WTC11 (cell line): ENCODE data around the gene GOSR2.

Experiments
- ATF1 ChIP-seq: sonication (generic); formaldehyde crosslinking; IDR thresholded peaks from 2 replicates; pipeline ENCODE4 v1.8.1; 2023; ENCODE audit warnings: mild to moderate bottlenecking, moderate library complexity, missing genetic modification reagents
- KAT7 ChIP-seq: sonication (generic); formaldehyde crosslinking; IDR thresholded peaks from 2 replicates; pipeline ENCODE4 v1.8.1; 2023; ENCODE audit warnings: missing genetic modification reagents, mild to moderate bottlenecking, borderline replicate concordance
- ZNF121 ChIP-seq: sonication (generic); formaldehyde crosslinking; IDR thresholded peaks from 2 replicates; pipeline ENCODE4 v1.8.0; 2023; ENCODE audit warnings: missing genetic modification reagents
- ZNF263 ChIP-seq: sonication (generic); formaldehyde crosslinking; IDR thresholded peaks from 2 replicates; pipeline ENCODE4 v1.8.1; 2022; ENCODE audit warnings: low read depth, mild to moderate bottlenecking, moderate library complexity, missing genetic modification reagents
- ZNF671 ChIP-seq: fragments of 250-450 bp; sonication (Bioruptor Pico); IDR thresholded peaks from 2 replicates; pipeline ENCODE4 v1.8.0; 2021; ENCODE audit warnings: mild to moderate bottlenecking
- TF ChIP-seq, protein P1 (sequence below): fragments of 200-600 bp; IDR thresholded peaks from 2 replicates; pipeline ENCODE4 v1.8.0; 2022; ENCODE audit warnings: antibody characterized with exemption
- TF ChIP-seq, protein P2 (sequence below): sonication (generic); formaldehyde crosslinking; IDR thresholded peaks from 2 replicates; pipeline ENCODE4 v1.8.0; 2022; ENCODE audit warnings: mild to moderate bottlenecking, missing genetic modification reagents
- TF ChIP-seq, protein P3 (sequence below): sonication (generic); formaldehyde crosslinking; conservative IDR thresholded peaks from 2 replicates; pipeline ENCODE4 v1.8.1; 2022; ENCODE audit warnings: mild to moderate bottlenecking, missing genetic modification reagents
- TF ChIP-seq, protein P4 (sequence below): sonication (generic); formaldehyde crosslinking; IDR thresholded peaks from 2 replicates; pipeline ENCODE4 v1.8.1; 2023; ENCODE audit warnings: mild to moderate bottlenecking, missing genetic modification reagents, moderate library complexity
- TF ChIP-seq, protein P5 (sequence below): sonication (generic); formaldehyde crosslinking; IDR thresholded peaks from 2 replicates; pipeline ENCODE4 v1.8.0; 2023; ENCODE audit warnings: missing genetic modification reagents
- TF ChIP-seq, protein P6 (sequence below): sonication (generic); formaldehyde crosslinking; IDR thresholded peaks from 2 replicates; pipeline ENCODE4 v1.8.1; 2023; ENCODE audit warnings: mild to moderate bottlenecking, missing genetic modification reagents

DNA sequence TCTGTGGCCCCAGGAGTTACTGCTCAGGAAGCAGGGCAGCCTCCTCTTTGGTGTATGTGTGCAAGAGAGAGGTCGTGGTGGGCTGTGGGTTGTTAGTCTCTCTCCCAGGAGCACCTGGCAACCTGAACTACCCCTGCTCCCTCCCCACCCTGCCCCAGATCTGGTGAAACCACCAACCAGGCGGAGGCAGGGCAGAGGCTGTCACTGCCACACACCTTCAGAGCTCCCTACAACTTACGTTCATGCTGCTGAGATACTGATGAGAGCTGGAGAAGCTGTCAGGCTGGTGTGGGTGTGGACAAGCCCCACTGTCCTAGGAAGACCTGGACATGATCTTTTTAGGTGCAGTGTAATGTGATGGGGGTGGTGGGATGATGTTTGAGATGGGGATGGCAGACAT, 24.3 kb downstream of the GOSR2 start:
- no peak for TF ChIP-seq ZNF671 (CRISPR knock-in tag)
- TF ChIP-seq, protein P1, sequence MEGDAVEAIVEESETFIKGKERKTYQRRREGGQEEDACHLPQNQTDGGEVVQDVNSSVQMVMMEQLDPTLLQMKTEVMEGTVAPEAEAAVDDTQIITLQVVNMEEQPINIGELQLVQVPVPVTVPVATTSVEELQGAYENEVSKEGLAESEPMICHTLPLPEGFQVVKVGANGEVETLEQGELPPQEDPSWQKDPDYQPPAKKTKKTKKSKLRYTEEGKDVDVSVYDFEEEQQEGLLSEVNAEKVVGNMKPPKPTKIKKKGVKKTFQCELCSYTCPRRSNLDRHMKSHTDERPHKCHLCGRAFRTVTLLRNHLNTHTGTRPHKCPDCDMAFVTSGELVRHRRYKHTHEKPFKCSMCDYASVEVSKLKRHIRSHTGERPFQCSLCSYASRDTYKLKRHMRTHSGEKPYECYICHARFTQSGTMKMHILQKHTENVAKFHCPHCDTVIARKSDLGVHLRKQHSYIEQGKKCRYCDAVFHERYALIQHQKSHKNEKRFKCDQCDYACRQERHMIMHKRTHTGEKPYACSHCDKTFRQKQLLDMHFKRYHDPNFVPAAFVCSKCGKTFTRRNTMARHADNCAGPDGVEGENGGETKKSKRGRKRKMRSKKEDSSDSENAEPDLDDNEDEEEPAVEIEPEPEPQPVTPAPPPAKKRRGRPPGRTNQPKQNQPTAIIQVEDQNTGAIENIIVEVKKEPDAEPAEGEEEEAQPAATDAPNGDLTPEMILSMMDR, result no peak
- TF ChIP-seq ZNF263, result no peak
- TF ChIP-seq, protein P2, sequence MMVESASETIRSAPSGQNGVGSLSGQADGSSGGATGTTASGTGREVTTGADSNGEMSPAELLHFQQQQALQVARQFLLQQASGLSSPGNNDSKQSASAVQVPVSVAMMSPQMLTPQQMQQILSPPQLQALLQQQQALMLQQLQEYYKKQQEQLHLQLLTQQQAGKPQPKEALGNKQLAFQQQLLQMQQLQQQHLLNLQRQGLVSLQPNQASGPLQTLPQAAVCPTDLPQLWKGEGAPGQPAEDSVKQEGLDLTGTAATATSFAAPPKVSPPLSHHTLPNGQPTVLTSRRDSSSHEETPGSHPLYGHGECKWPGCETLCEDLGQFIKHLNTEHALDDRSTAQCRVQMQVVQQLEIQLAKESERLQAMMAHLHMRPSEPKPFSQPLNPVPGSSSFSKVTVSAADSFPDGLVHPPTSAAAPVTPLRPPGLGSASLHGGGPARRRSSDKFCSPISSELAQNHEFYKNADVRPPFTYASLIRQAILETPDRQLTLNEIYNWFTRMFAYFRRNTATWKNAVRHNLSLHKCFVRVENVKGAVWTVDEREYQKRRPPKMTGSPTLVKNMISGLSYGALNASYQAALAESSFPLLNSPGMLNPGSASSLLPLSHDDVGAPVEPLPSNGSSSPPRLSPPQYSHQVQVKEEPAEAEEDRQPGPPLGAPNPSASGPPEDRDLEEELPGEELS, result no peak
- TF ChIP-seq ZNF121, result no peak
- TF ChIP-seq ATF1, result no peak
- TF ChIP-seq, protein P3, sequence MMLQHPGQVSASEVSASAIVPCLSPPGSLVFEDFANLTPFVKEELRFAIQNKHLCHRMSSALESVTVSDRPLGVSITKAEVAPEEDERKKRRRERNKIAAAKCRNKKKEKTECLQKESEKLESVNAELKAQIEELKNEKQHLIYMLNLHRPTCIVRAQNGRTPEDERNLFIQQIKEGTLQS (CRISPR knock-in tag), result no peak
- TF ChIP-seq, protein P4, sequence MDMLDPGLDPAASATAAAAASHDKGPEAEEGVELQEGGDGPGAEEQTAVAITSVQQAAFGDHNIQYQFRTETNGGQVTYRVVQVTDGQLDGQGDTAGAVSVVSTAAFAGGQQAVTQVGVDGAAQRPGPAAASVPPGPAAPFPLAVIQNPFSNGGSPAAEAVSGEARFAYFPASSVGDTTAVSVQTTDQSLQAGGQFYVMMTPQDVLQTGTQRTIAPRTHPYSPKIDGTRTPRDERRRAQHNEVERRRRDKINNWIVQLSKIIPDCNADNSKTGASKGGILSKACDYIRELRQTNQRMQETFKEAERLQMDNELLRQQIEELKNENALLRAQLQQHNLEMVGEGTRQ (CRISPR knock-in tag), result no peak
- TF ChIP-seq, protein P5, sequence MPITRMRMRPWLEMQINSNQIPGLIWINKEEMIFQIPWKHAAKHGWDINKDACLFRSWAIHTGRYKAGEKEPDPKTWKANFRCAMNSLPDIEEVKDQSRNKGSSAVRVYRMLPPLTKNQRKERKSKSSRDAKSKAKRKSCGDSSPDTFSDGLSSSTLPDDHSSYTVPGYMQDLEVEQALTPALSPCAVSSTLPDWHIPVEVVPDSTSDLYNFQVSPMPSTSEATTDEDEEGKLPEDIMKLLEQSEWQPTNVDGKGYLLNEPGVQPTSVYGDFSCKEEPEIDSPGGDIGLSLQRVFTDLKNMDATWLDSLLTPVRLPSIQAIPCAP, result no peak
- no peak for TF ChIP-seq KAT7
- TF ChIP-seq, protein P6, sequence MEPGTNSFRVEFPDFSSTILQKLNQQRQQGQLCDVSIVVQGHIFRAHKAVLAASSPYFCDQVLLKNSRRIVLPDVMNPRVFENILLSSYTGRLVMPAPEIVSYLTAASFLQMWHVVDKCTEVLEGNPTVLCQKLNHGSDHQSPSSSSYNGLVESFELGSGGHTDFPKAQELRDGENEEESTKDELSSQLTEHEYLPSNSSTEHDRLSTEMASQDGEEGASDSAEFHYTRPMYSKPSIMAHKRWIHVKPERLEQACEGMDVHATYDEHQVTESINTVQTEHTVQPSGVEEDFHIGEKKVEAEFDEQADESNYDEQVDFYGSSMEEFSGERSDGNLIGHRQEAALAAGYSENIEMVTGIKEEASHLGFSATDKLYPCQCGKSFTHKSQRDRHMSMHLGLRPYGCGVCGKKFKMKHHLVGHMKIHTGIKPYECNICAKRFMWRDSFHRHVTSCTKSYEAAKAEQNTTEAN (CRISPR knock-in tag), result no peak
